GM18505 (cell line): ENCODE measurements around the gene OR2AJ1.

Source experiments
- ATAC-seq: cut with Tn5 transposase; IDR thresholded peaks from one replicate; pipeline ENCODE4 v1.9.1; 2021; ENCODE audit not compliant: unreplicated experiment
- POLR2A ChIP-seq: IDR thresholded peaks from 4 replicates; pipeline ENCODE4 v1.6.1; 2011; ENCODE audit warnings: borderline replicate concordance; ENCODE audit not compliant: insufficient read depth, insufficient read length; ENCODE audit errors: extremely low read depth

Gene OR2AJ1

GRCh38 chr1:247924868-247925267 lies at the start of gene OR2AJ1:
TSS of gene OR2AJ1 (plus strand) at chr1:247924889. CDS start at chr1:247933769, 8,880 bp downstream.
- ATAC-seq = no peak
- TF ChIP-seq POLR2A = no peak

GRCh38 chr1:247883346-247883745 lies 41.3 kb upstream of the OR2AJ1 start:
- TF ChIP-seq POLR2A = no peak
- no peak for ATAC-seq

- no peak for ATAC-seq
- TF ChIP-seq POLR2A = no peak
These were observed 39.8 kb upstream of the OR2AJ1 start for GRCh38 chr1:247884797-247885413.

GRCh38 chr1:247895163-247895637 lies 29.5 kb upstream of the OR2AJ1 start, which contains the start of gene OR2W3:
TSS of gene OR2W3 (plus strand) at chr1:247895587. CDS start at chr1:247895587, 0 bp downstream.
- ATAC-seq = no peak
- no peak for TF ChIP-seq POLR2A

- no peak for TF ChIP-seq POLR2A
- no peak for ATAC-seq
These were observed 28.7 kb upstream of the OR2AJ1 start for GRCh38 chr1:247895976-247896375.

GRCh38 chr1:247904122-247904521 lies 20.6 kb upstream of the OR2AJ1 start:
- no peak for ATAC-seq
- TF ChIP-seq POLR2A = no peak

- TF ChIP-seq POLR2A = no peak
- ATAC-seq = no peak
These were observed 19.5 kb upstream of the OR2AJ1 start for GRCh38 chr1:247905181-247905580.

GRCh38 chr1:247905910-247906503 lies 18.7 kb upstream of the OR2AJ1 start:
- ATAC-seq = no peak
- TF ChIP-seq POLR2A = no peak

- no peak for TF ChIP-seq POLR2A
- no peak for ATAC-seq
These were observed 18.1 kb upstream of the OR2AJ1 start for GRCh38 chr1:247906504-247907047.

- no peak for ATAC-seq
- TF ChIP-seq POLR2A = no peak
These were observed 15.9 kb upstream of the OR2AJ1 start for GRCh38 chr1:247908766-247909165.

- ATAC-seq = no peak
These were observed 10.9 kb upstream of the OR2AJ1 start for GRCh38 chr1:247913786-247914185.

GRCh38 chr1:247914941-247915662 lies 9.6 kb upstream of the OR2AJ1 start:
- no peak for ATAC-seq
- no peak for TF ChIP-seq POLR2A

More at GRCh38 chr1:247913786-247914185, 10.9 kb upstream of the OR2AJ1 start:
- no peak for TF ChIP-seq POLR2A

GRCh38 chr1:247919952-247920351 lies 4.7 kb upstream of the OR2AJ1 start, which contains the start of gene OR2T8:
TSS of gene OR2T8 (plus strand) at chr1:247920252. CDS start at chr1:247921018, 766 bp downstream.
- ATAC-seq = no peak
- TF ChIP-seq POLR2A = no peak
